SU-DHL-6 (cell line): ENCODE data around the gene SEMA6A.

ENCODE experiments used
- H2AFZ ChIP-seq: fragments of 200-600 bp; sonication (generic); 2 replicates; pipeline ENCODE4 v1.6.1; 2014; ENCODE audit warnings: low read depth, mild to moderate bottlenecking, moderate library complexity, mixed read lengths, antibody characterized with exemption, low read length; ENCODE audit not compliant: severe bottlenecking
- H3F3A ChIP-seq: fragments of 200-600 bp; shearing (Covaris generic); 2 replicates; pipeline ENCODE4 v1.6.0; 2016; ENCODE audit warnings: antibody characterized with exemption, mild to moderate bottlenecking; ENCODE audit not compliant: insufficient read depth
- H3K27ac ChIP-seq: fragments of 200-600 bp; sonication (generic); 2 replicates; pipeline ENCODE4 v1.5.1; 2016; ENCODE audit warnings: low read depth, mild to moderate bottlenecking, low read length, moderate library complexity, mixed read lengths
- H3K27me3 ChIP-seq: fragments of 200-600 bp; sonication (generic), shearing (Covaris generic); 2 replicates; pipeline ENCODE4 v1.6.0; 2014; ENCODE audit warnings: mild to moderate bottlenecking, low read length
- H3K36me3 ChIP-seq: fragments of 200-600 bp; sonication (generic); 2 replicates; pipeline ENCODE4 v1.6.1; 2014; ENCODE audit warnings: mild to moderate bottlenecking, low read length, mixed read lengths
- H3K4me2 ChIP-seq: fragments of 300-600, 200-600 bp; shearing (Covaris generic), sonication (generic); 2 replicates; pipeline ENCODE4 v1.6.0; 2014; ENCODE audit warnings: low read length, low read depth, mild to moderate bottlenecking; ENCODE audit not compliant: poor library complexity, severe bottlenecking
- H3K4me3 ChIP-seq: fragments of 200-600 bp; sonication (generic); 2 replicates; pipeline ENCODE4 v1.5.1; 2014; ENCODE audit warnings: antibody characterized with exemption, low read length, mild to moderate bottlenecking, mixed read lengths; ENCODE audit not compliant: insufficient read depth, poor library complexity, severe bottlenecking
- H3K79me2 ChIP-seq: fragments of 200-600 bp; sonication (generic); 2 replicates; pipeline ENCODE4 v1.6.1; 2014; ENCODE audit warnings: mild to moderate bottlenecking, low read length, moderate library complexity; ENCODE audit not compliant: insufficient read depth
- H3K9ac ChIP-seq: fragments of 200-600 bp; sonication (generic); 2 replicates; pipeline ENCODE4 v1.7.0; 2014; ENCODE audit warnings: mild to moderate bottlenecking, low read length
- H3K9me2 ChIP-seq: fragments of 200-600 bp; sonication (generic); replicated peaks from 2 replicates; pipeline ENCODE4 v1.6.1; 2014; ENCODE audit warnings: low read length; ENCODE audit not compliant: insufficient read depth
- H3K9me3 ChIP-seq: fragments of 200-600 bp; sonication (generic); 2 replicates; pipeline ENCODE4 v1.6.1; 2014; ENCODE audit warnings: low read length, mixed read lengths; ENCODE audit not compliant: insufficient read depth
- H4K20me1 ChIP-seq: fragments of 200-600 bp; sonication (generic); 2 replicates; pipeline ENCODE4 v1.6.1; 2014; ENCODE audit warnings: low read depth, mild to moderate bottlenecking, antibody characterized with exemption, low read length, moderate library complexity, mixed read lengths
- EZH2phosphoT487 ChIP-seq: fragments of 200-600 bp; sonication (generic), shearing (Covaris generic); conservative IDR thresholded peaks from 2 replicates; pipeline ENCODE4 v1.6.1; 2018; ENCODE audit warnings: mild to moderate bottlenecking, antibody characterized with exemption, low read length, moderate library complexity, mixed read lengths
- TF ChIP-seq, protein P1 (sequence below): fragments of 200-600 bp; sonication (generic); IDR thresholded peaks from one replicate; pipeline ENCODE4 v1.5.1; 2017; ENCODE audit warnings: antibody characterized with exemption, mild to moderate bottlenecking, low read length, moderate library complexity; ENCODE audit not compliant: insufficient read depth, poor library complexity, severe bottlenecking

Gene SEMA6A

DNA sequence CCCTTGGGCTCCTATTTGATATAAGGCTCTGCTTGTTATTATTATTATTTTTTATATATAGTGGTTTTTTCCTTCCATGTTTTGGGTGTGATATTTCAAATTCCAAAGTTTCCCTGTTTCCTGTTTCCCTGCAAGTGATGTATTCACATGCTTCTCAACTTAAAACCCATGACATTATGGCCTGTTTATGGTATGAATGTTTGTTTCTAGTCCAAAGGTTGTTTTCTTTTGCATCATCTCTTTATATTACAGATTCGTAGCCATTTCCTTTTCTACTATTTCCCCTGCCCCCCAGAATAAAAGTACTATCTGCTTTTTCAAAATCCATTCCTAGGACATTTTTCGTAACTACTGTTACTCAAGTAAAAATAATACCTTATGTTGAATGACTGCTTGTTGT is 7.5 kb downstream of the SEMA6A start:
- Histone ChIP-seq H3F3A (no peaks in the 10 kb centered on the region), H3K79me2 (no peaks in the 10 kb centered on the region), H3K36me3 (no peaks in the 10 kb centered on the region), H3K9me2 (no peaks in the 10 kb centered on the region), H3K9ac (no peak overlapping the region), H3K9me3 (no peaks in the 10 kb centered on the region), H4K20me1 (no peaks in the 10 kb centered on the region), H3K4me3 (no peak overlapping the region), H2AFZ (no peak overlapping the region), H3K27me3 (no peaks in the 10 kb centered on the region), H3K4me2 (no peak overlapping the region), H3K27ac (no peak overlapping the region)
- TF ChIP-seq, protein P1, sequence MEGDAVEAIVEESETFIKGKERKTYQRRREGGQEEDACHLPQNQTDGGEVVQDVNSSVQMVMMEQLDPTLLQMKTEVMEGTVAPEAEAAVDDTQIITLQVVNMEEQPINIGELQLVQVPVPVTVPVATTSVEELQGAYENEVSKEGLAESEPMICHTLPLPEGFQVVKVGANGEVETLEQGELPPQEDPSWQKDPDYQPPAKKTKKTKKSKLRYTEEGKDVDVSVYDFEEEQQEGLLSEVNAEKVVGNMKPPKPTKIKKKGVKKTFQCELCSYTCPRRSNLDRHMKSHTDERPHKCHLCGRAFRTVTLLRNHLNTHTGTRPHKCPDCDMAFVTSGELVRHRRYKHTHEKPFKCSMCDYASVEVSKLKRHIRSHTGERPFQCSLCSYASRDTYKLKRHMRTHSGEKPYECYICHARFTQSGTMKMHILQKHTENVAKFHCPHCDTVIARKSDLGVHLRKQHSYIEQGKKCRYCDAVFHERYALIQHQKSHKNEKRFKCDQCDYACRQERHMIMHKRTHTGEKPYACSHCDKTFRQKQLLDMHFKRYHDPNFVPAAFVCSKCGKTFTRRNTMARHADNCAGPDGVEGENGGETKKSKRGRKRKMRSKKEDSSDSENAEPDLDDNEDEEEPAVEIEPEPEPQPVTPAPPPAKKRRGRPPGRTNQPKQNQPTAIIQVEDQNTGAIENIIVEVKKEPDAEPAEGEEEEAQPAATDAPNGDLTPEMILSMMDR = no peak
- no peak for TF ChIP-seq EZH2phosphoT487

DNA sequence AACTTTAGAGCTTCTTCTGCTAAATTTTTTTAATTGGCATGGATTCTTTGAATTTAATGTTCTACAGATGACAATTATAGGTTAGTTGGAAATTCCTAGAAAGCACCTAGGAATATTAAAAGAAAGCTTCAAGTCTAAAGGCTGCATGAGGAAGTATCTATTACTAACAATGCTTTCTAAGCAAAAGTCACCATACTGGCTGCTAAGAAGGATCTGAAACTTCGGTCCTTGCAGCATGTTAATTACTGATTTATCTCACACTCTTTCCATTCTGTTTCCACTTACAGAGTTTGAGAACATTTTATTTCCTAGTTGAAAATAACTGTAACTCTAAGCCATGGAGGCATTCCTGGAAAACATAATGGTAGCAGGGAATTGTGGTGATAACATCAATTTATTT is 8.4 kb downstream of the SEMA6A start:
- Histone ChIP-seq H3K79me2 (no peaks in the 10 kb centered on the region), H3K36me3 (no peaks in the 10 kb centered on the region), H3K4me2 (no peak overlapping the region), H3K9me2 (no peaks in the 10 kb centered on the region), H3K27me3 (no peaks in the 10 kb centered on the region), H3K4me3 (no peak overlapping the region), H3K27ac (no peak overlapping the region), H2AFZ (no peak overlapping the region), H3F3A (no peaks in the 10 kb centered on the region), H3K9me3 (no peaks in the 10 kb centered on the region), H3K9ac (no peak overlapping the region), H4K20me1 (no peaks in the 10 kb centered on the region)
- TF ChIP-seq EZH2phosphoT487 = no peak
- TF ChIP-seq, protein P1 = no peak

DNA sequence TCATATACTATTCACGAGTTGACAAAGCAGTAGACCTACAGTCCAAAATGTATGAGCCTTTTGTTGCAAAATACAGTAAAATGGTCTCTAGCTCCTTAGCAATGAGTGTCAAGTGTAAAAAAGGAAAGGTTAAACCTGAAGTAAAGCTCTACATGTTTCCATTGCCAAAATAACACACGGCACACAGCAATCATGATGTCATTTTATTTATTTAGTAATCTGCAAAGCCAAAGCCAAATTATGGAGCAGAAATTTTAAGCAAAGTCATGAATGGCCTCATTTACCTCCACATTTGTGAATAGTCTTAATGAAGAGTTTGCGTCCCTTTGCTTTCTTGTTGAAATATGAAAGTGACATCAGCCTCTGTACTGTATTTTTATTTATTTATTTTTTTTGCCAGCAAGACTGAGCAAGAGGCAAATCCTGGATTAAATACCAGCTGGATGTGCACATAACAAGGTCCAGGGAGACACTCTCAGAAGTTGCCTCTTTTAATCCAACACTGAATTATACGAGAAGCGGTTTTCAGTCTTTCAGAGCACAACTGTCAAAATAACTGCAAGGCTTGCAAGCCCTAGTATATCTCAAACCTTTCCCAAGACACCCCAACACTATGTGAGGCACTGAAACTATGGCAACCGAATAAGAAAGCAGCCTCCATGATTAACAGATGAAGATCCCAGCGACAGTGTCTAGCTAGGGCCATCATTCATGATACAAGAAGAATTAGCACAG is 9.7 kb downstream of the SEMA6A start:
- Histone ChIP-seq H3F3A (no peaks in the 10 kb centered on the region), H3K9me3 (no peaks in the 10 kb centered on the region), H3K79me2 (no peaks in the 10 kb centered on the region), H4K20me1 (no peaks in the 10 kb centered on the region), H3K27ac (no peak overlapping the region), H3K4me2 (no peak overlapping the region), H3K36me3 (no peaks in the 10 kb centered on the region), H3K9me2 (no peaks in the 10 kb centered on the region), H2AFZ (no peak overlapping the region), H3K27me3 (no peaks in the 10 kb centered on the region), H3K9ac (no peak overlapping the region), H3K4me3 (no peak overlapping the region)
- no peak for TF ChIP-seq EZH2phosphoT487
- TF ChIP-seq, protein P1 = no peak
